ENCODE data around the gene PPP2CA. TPM values are rescaled to one million over a fixed set of nuclear protein-coding genes. Genes with fewer than 3 reads are reported as not detected.
"Not testable (repeated sequence)": the region's sequence is repeated elsewhere in the genome, so short reads cannot be mapped to it uniquely, and the experiment has no call there.

PPP2CA gene
- total RNA-seq, 1 donor from 2014 or later: 126 TPM

DNA sequence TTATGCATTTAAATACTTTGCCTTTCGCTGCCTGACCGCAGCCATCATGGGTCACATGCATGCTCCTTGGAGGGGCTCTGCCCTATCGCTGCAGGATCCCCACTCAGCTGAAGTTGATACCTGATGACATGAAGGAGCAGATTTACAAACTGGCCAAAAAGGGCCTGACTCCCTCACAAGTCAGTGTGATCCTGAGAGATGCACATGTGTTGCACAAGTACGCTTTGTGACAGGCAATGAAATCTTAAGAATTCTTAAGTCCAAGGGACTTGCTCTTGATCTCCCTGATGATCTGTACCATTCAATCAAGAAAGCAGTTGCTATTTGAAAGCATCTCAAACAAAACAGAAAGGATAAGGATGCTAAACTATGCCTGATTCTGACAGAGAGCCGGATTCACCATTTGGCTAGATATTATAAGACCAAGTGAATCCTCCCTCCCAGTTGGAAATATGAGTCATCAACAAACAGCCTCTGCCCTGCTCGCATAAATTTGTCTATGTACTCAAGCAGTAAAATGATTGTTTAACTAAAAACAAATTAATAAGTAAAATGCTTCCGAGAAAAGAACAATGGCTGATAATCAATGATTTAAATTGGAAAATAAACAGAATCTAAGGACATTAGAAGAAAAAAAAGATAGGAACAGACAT lies 41.6 kb upstream of the PPP2CA start:
- Mint-ChIP-seq H3K27me3 (ENCODE audit: low read depth) (no peaks in the 10 kb centered on the region), H3K4me1 (no peaks in the 10 kb centered on the region), H3K9me3 (peaks cover 25% of the 10 kb centered on the region), H3K36me3 (peaks cover 2% of the 10 kb centered on the region), H3K27ac (no peak overlapping the region), H3K4me3 (no peak overlapping the region)
- DNase-seq (ENCODE audit: low spot score in 2 of 2, unreplicated experiment in 2 of 2): no peak
- TF ChIP-seq, protein P1, sequence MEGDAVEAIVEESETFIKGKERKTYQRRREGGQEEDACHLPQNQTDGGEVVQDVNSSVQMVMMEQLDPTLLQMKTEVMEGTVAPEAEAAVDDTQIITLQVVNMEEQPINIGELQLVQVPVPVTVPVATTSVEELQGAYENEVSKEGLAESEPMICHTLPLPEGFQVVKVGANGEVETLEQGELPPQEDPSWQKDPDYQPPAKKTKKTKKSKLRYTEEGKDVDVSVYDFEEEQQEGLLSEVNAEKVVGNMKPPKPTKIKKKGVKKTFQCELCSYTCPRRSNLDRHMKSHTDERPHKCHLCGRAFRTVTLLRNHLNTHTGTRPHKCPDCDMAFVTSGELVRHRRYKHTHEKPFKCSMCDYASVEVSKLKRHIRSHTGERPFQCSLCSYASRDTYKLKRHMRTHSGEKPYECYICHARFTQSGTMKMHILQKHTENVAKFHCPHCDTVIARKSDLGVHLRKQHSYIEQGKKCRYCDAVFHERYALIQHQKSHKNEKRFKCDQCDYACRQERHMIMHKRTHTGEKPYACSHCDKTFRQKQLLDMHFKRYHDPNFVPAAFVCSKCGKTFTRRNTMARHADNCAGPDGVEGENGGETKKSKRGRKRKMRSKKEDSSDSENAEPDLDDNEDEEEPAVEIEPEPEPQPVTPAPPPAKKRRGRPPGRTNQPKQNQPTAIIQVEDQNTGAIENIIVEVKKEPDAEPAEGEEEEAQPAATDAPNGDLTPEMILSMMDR (IDR thresholded peaks at IDR 0.05; ENCODE audit: unreplicated experiment): no peak

DNA sequence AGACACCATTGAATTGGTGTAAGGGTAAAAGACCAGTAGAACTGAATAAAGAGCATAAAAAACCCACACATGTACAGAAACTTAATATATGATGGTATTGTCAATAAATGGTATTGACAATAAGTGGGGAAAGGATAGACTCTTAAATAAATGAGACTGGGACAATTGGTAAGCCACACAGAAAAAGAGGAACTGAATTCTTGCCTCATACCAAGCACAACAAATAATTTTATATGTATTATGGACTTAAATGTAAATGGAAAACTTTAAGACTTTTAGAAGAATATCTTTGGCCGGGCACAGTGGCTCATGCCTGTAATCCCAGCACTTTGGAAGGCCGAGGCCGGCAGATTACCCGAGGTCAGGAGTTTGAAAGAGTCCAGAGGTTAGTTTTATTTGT lies 37.9 kb upstream of the PPP2CA start:
- H3K9me3 Mint-ChIP-seq: peaks cover 27% of the 10 kb centered on the region
- no peak for DNase-seq (ENCODE audit: low spot score in 2 of 2, unreplicated experiment in 2 of 2)
- no peaks in the 10 kb centered on the region for H3K27me3 Mint-ChIP-seq (ENCODE audit: low read depth)
- no peaks in the 10 kb centered on the region for H3K4me1 Mint-ChIP-seq
- no peak overlapping the region for H3K4me3 Mint-ChIP-seq
- TF ChIP-seq, protein P1 (IDR thresholded peaks at IDR 0.05; ENCODE audit: unreplicated experiment): no peak
- H3K36me3 Mint-ChIP-seq: peaks cover 3% of the 10 kb centered on the region
- H3K27ac Mint-ChIP-seq: no peak overlapping the region

DNA sequence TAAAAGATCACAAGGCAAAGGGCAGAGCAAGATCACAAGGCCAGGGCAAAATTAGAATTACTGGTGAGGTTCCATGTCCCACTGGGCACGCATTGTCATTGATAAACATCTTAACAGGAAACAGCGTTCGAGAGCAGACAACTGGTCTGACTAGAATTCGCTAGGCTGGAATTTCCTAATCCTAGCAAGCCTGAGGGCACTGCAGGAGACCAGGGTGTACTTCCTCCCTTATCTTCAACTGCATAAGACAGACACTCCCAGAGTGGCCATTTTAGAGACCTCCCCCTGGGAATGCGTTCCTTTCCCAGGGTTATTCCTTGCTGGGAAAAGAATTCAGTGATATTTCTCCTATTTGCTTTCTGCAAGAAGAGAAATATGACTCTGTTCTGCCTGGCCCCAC lies 36.8 kb upstream of the PPP2CA start:
- not testable (repeated sequence) for DNase-seq (ENCODE audit: low spot score in 2 of 2, unreplicated experiment in 2 of 2); H3K4me1 Mint-ChIP-seq; H3K27me3 Mint-ChIP-seq (ENCODE audit: low read depth); H3K36me3 Mint-ChIP-seq; H3K4me3 Mint-ChIP-seq; H3K27ac Mint-ChIP-seq
- H3K9me3 Mint-ChIP-seq: peaks cover 27% of the 10 kb centered on the region

DNA sequence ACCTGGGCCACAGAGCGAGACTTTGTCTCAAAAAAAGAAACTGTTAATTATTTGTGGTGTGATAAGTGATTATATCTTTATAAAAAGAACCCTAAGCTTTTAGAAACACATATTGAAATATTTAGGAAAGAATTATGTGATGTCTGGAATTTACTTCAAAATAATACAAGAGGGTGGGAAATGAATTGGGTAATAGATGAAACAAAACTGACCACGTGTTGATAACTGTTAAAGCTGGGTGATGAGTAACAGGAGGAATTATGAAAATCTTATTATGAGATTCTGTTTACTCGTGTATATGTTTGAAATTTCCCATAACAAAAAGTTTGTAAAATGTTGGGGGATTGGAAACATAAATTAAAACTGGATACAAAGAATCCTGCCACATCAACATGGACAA lies 33.0 kb upstream of the PPP2CA start:
- peaks cover 6% of the 10 kb centered on the region for H3K4me1 Mint-ChIP-seq
- TF ChIP-seq, protein P1 (IDR thresholded peaks at IDR 0.05; ENCODE audit: unreplicated experiment): no peak
- no peak overlapping the region for H3K4me3 Mint-ChIP-seq

DNA sequence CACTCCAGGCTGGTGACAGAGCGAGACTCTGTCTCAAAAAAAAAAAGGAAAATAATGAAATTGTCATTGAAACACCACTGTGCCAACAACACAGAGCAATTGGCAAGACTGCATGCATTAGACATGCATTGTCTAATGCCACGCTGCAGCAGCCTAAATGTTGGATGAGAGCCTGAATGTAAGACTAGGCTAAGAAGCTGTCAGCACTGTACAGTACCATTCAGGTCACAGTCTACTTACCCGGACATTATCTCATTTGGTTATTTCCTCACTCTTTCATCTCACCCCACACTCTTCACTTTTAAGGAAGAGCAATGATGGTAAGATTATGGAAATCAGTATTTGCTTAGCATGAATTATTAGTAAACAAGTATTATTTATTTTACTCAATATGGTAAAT lies 31.3 kb upstream of the PPP2CA start:
- Mint-ChIP-seq H3K27ac (no peak overlapping the region), H3K9me3 (peaks cover 5% of the 10 kb centered on the region), H3K4me3 (no peak overlapping the region), H3K27me3 (ENCODE audit: low read depth) (no peaks in the 10 kb centered on the region), H3K4me1 (peaks cover 13% of the 10 kb centered on the region), H3K36me3 (no peaks in the 10 kb centered on the region)
- no peak for DNase-seq (ENCODE audit: low spot score in 2 of 2, unreplicated experiment in 2 of 2)
- TF ChIP-seq, protein P1 (IDR thresholded peaks at IDR 0.05; ENCODE audit: unreplicated experiment): no peak

More for the DNA sequence above, 33.0 kb upstream of the PPP2CA start:
- DNase-seq (ENCODE audit: low spot score in 2 of 2, unreplicated experiment in 2 of 2): no peak
- Mint-ChIP-seq H3K36me3 (peaks cover 3% of the 10 kb centered on the region), H3K27me3 (ENCODE audit: low read depth) (no peaks in the 10 kb centered on the region), H3K9me3 (peaks cover 16% of the 10 kb centered on the region), H3K27ac (no peak overlapping the region)

DNA sequence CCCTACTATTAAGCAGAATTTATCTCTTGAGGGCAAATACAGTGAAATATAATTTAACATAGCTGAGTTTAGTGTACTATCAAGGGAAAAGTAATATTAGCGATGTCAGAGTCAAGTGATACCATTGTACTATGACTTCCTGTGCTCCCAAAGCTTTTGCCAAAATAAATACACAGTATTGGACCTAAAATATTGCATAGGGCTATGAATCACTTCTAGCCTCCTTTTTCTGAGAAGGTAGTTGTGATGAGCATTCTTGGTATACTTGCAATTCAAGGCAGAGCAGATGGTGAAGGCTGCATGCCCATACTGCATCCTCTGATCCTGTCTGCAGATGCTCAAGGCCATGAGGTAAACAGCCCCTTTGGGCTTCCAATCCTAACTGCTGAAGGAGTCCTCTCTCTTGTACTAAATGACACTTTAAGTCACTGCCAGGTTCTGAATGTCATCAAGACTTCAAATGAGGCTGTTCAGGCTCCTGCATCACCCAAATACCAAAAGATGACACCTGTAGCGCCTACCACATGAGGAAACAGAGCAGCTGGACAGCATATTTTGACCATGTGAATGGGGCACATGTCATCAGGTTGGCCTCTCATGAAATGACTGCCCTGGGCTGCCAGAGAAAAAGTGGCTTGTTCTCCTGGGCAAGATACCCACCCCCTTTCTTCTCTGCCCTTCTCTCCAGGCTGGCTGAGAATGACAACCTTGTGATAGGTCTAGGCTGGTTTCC lies 29.7 kb upstream of the PPP2CA start:
- Mint-ChIP-seq H3K27ac (no peak overlapping the region), H3K4me3 (no peak overlapping the region), H3K4me1 (peaks cover 18% of the 10 kb centered on the region), H3K36me3 (no peaks in the 10 kb centered on the region), H3K27me3 (ENCODE audit: low read depth) (no peaks in the 10 kb centered on the region), H3K9me3 (no peaks in the 10 kb centered on the region)
- DNase-seq (ENCODE audit: low spot score in 2 of 2, unreplicated experiment in 2 of 2): no peak
- TF ChIP-seq, protein P1 (IDR thresholded peaks at IDR 0.05; ENCODE audit: unreplicated experiment): no peak

DNA sequence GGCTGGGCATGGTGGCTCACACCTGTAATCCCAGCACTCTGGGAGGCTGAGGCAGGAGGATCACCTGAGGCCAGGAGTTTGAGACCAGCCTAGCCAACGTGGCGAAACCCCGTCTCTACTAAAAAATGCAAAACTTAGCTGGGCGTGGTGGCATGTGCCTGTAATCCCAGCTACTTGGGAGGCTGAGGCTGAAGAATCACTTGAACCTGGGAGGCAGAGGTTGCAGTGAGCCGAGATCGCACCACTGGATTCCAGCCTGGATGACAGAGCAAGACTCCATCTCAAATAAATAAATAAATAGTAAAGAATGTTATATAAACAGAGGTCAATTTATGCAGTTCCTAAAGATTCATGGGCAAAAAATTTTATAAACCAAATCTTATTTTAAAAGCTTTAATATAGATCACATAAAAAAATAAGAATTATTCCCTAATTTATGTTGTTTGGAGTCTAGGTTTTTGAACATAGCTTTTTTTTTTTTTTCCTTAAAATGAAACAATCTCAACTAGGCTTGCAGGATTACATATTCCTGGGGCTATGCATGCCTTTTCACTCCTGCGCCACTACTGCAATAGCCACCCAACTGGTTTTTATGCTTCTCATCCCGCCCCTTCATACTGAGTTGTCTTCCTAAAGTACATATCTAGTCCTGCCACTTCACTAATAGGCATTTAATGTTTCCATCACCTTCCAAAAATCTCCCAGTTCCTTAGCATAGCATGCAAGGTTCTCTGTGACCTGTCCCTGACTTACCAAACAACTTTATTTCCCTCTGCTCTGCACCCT lies 27.7 kb upstream of the PPP2CA start:
- H3K9me3 Mint-ChIP-seq; H3K36me3 Mint-ChIP-seq; H3K4me3 Mint-ChIP-seq; DNase-seq (ENCODE audit: low spot score in 2 of 2, unreplicated experiment in 2 of 2); H3K27me3 Mint-ChIP-seq (ENCODE audit: low read depth): not testable (repeated sequence)
- Mint-ChIP-seq H3K4me1 (peaks cover 22% of the 10 kb centered on the region), H3K27ac (peak overlapping the region; percentile 48)

Data from mesothelial cell of epicardium (in vitro differentiated cells).